PC-3 (cell line): ENCODE data around the gene LCE6A. TPM values are rescaled to one million over a fixed set of nuclear protein-coding genes. Genes with fewer than 3 reads are reported as not detected.

Experiments used
- ATAC-seq: fragments of 200-7000 bp; cut with Tn5 transposase; 2 replicates; pipeline ENCODE4 v1.9.1; 2020; ENCODE audit warnings: mild to moderate bottlenecking, moderate library complexity
- BruUV-seq: library from RNA; stranded (reverse); fragments of 400-500 nt; replicated peaks from 2 replicates; lab custom pipeline; 2021; lab: Mats Ljungman, UMichigan
- CTCF ChIA-PET: fragments of 300-600 bp; sonication (Branson Sonifier 250); formaldehyde crosslinking; loops from one replicate; lab custom pipeline; 2022; ENCODE audit warnings: antibody characterized with exemption; lab: Charles Lee
- POLR2A ChIA-PET: fragments of 300-600 bp; sonication (Branson Sonifier 250); formaldehyde crosslinking; loops from one replicate; lab custom pipeline; 2022; ENCODE audit warnings: antibody characterized with exemption; ENCODE audit not compliant: unreplicated experiment; lab: Charles Lee
- DNase-seq: peaks from one replicate; pipeline ENCODE4 v3.0.0-alpha.2; 2015
- H2AFZ ChIP-seq: fragments of 300-600 bp; sonication (generic); 2 replicates; pipeline ENCODE4 v1.6.0; 2016; ENCODE audit warnings: antibody characterized with exemption, low read length
- H3F3A ChIP-seq: fragments of 300-600 bp; sonication (generic); one replicate; pipeline ENCODE4 v1.6.0; 2017; ENCODE audit warnings: antibody characterized with exemption, low read length, control low read depth, mild to moderate bottlenecking; ENCODE audit not compliant: unreplicated experiment
- H3K27ac ChIP-seq: fragments of 300-600 bp; sonication (generic); 2 replicates; pipeline ENCODE4 v1.5.1; 2016; ENCODE audit warnings: mild to moderate bottlenecking, low read length
- H3K27me3 ChIP-seq: fragments of 300-600 bp; sonication (generic); 2 replicates; pipeline ENCODE4 v1.6.1; 2016; ENCODE audit warnings: low read length, mixed read lengths
- H3K36me3 ChIP-seq: fragments of 300-600 bp; sonication (generic); 2 replicates; pipeline ENCODE4 v1.6.1; 2016; ENCODE audit warnings: low read depth, mixed run types, low read length, mixed read lengths
- H3K4me1 ChIP-seq: fragments of 300-600 bp; sonication (generic); 2 replicates; pipeline ENCODE4 v1.5.1; 2016; ENCODE audit warnings: low read length; ENCODE audit not compliant: insufficient read depth
- H3K4me2 ChIP-seq: fragments of 300-600 bp; sonication (generic); 2 replicates; pipeline ENCODE4 v1.6.0; 2016; ENCODE audit warnings: low read length
- H3K4me3 ChIP-seq: fragments of 300-600 bp; sonication (generic); 2 replicates; pipeline ENCODE4 v1.5.1; 2016; ENCODE audit warnings: mild to moderate bottlenecking, low read length, mixed read lengths
- H3K79me2 ChIP-seq: fragments of 300-600 bp; sonication (generic); 2 replicates; pipeline ENCODE4 v1.6.1; 2017; ENCODE audit warnings: low read length, mixed read lengths
- H3K9ac ChIP-seq: fragments of 300-600 bp; sonication (generic); 2 replicates; pipeline ENCODE4 v1.6.0; 2016; ENCODE audit warnings: mild to moderate bottlenecking, low read length
- H3K9me2 ChIP-seq: fragments of 300-600 bp; sonication (generic); replicated peaks from 2 replicates; pipeline ENCODE4 v1.6.1; 2016; ENCODE audit warnings: mixed run types, low read length, mixed read lengths
- H3K9me3 ChIP-seq: fragments of 300-600 bp; sonication (generic); 2 replicates; pipeline ENCODE4 v1.6.1; 2016; ENCODE audit warnings: low read length, mixed read lengths
- H4K20me1 ChIP-seq: fragments of 300-600 bp; sonication (generic); 2 replicates; pipeline ENCODE4 v1.6.1; 2016; ENCODE audit warnings: low read length, mixed read lengths
- CTCF ChIP-seq: fragments of 300-600 bp; sonication (generic); conservative IDR thresholded peaks from 2 replicates; pipeline ENCODE4 v1.5.1; 2017; ENCODE audit warnings: antibody characterized with exemption, low read depth, mild to moderate bottlenecking, low read length
- EZH2 ChIP-seq: fragments of 300-600 bp; sonication (generic); IDR thresholded peaks from one replicate; pipeline ENCODE4 v1.6.1; 2017; ENCODE audit warnings: antibody characterized with exemption, mild to moderate bottlenecking, low read length; ENCODE audit not compliant: unreplicated experiment
- EZH2phosphoT487 ChIP-seq: fragments of 300-600 bp; sonication (generic); IDR thresholded peaks from 2 replicates; pipeline ENCODE4 v1.6.1; 2018; ENCODE audit warnings: mild to moderate bottlenecking, antibody characterized with exemption, low read length, borderline replicate concordance
- intact Hi-C: fragments of 100-400 bp; cut with micrococcal nuclease; formaldehyde crosslinking; loops from 2 replicates; pipeline ENCODE4 v1.9.0; 2023
- total RNA-seq: library from RNA; depleted of rRNA; stranded (reverse); fragments of >200 nt; gene quantifications from 2 replicates; pipeline ENCODE4 v1.2.3, GENCODE V29; 2014

Gene LCE6A
- total RNA-seq, 1 experiment from 2014 or later: not detected

GRCh38 chr1:152824964-152825363 is 17.7 kb upstream of the LCE6A start:
- H3K9ac ChIP-seq: no peak overlapping the region
- H3K27ac ChIP-seq: no peak overlapping the region
- TF ChIP-seq CTCF (no peak), EZH2 (no peak), EZH2phosphoT487 (no peak)
- DNase-seq (no peak), ATAC-seq (no peak)
- no peak overlapping the region for H3K4me3 ChIP-seq
- H3F3A ChIP-seq: no peaks in the 10 kb centered on the region
- no peaks in the 10 kb centered on the region for H3K9me2 ChIP-seq
- no peaks in the 10 kb centered on the region for H3K36me3 ChIP-seq
- H3K9me3 ChIP-seq: no peaks in the 10 kb centered on the region
- no TSS peak for BruUV-seq
- no peaks in the 10 kb centered on the region for H3K4me1 ChIP-seq
- POLR2A ChIA-PET: no interaction called here
- CTCF ChIA-PET: no interaction called here
- H3K4me2 ChIP-seq: no peak overlapping the region
- H3K27me3 ChIP-seq: peaks cover 65% of the 10 kb centered on the region
- intact Hi-C loops: no loop called here
- H2AFZ ChIP-seq: no peak overlapping the region
- H4K20me1 ChIP-seq: no peaks in the 10 kb centered on the region
- no peaks in the 10 kb centered on the region for H3K79me2 ChIP-seq

- Histone ChIP-seq H3K9ac (no peak within 1 kb of the TSS), H2AFZ (no peak within 1 kb of the TSS), H3K4me2 (no peak within 1 kb of the TSS), H3K4me1 (no peaks in the 10 kb centered on the region), H3K36me3 (no peaks in the 10 kb centered on the region), H3K9me3 (no peaks in the 10 kb centered on the region), H3K4me3 (no peak within 1 kb of the TSS), H4K20me1 (no peaks in the 10 kb centered on the region), H3K9me2 (no peaks in the 10 kb centered on the region), H3K79me2 (no peaks in the 10 kb centered on the region), H3K27ac (no peak within 1 kb of the TSS), H3K27me3 (peaks cover 57% of the 10 kb centered on the region), H3F3A (no peaks in the 10 kb centered on the region)
- DNase-seq (no peak), ATAC-seq (no peak)
- intact Hi-C loops: no loop called here
- no peak for TF ChIP-seq EZH2
- TF ChIP-seq EZH2phosphoT487: no peak
- TF ChIP-seq CTCF: no peak
- BruUV-seq: no TSS peak
- CTCF ChIA-PET: no interaction called here
- POLR2A ChIA-PET: no interaction called here
These were observed 15.5 kb upstream of the LCE6A start, which contains the start of gene LCE1A for GRCh38 chr1:152827173-152827572. Gene LCE1A, plus strand, starts transcription at chr1:152827473. Its CDS starts 0 bp downstream, at chr1:152827473.

GRCh38 chr1:152836870-152837269 is 5.8 kb upstream of the LCE6A start:
- BruUV-seq: no TSS peak
- TF ChIP-seq CTCF (no peak), EZH2 (no peak), EZH2phosphoT487 (no peak)
- Histone ChIP-seq H3K9ac (no peak overlapping the region), H3K27me3 (peaks cover 11% of the 10 kb centered on the region; the same call in 1 of the 2 replicates), H3K27ac (no peak overlapping the region), H3K79me2 (no peaks in the 10 kb centered on the region), H4K20me1 (no peaks in the 10 kb centered on the region), H3F3A (no peaks in the 10 kb centered on the region), H3K4me1 (no peaks in the 10 kb centered on the region), H3K36me3 (no peaks in the 10 kb centered on the region), H3K9me2 (no peaks in the 10 kb centered on the region), H3K4me2 (no peak overlapping the region), H2AFZ (no peak overlapping the region), H3K9me3 (no peaks in the 10 kb centered on the region), H3K4me3 (no peak overlapping the region)
- ChIA-PET CTCF (no interaction called here), POLR2A (no interaction called here)
- DNase-seq (no peak), ATAC-seq (no peak)
- intact Hi-C loops: no loop called here
